ENCODE measurements around the gene PRKAR1A. TPM values are rescaled to one million over a fixed set of nuclear protein-coding genes. Genes with fewer than 3 reads are reported as not detected.
"Not testable (repeated sequence)": the region's sequence is repeated elsewhere in the genome, so short reads cannot be mapped to it uniquely, and the experiment has no call there.

The PRKAR1A gene
- total RNA-seq, 2 donors from 2014 or later, result 245 to 252 TPM

GRCh38 chr17:68580236-68580770, 68.1 kb downstream of the PRKAR1A start:
- no peaks in the 10 kb centered on the region for H3K36me3 Mint-ChIP-seq (ENCODE audit: insufficient read depth in 2 of 2)
- no peak overlapping the region for H3K27ac Mint-ChIP-seq
- H3K27me3 Mint-ChIP-seq (ENCODE audit: low read depth), result no peaks in the 10 kb centered on the region
- H3K9me3 Mint-ChIP-seq, result no peaks in the 10 kb centered on the region
- DNase-seq (no peak), ATAC-seq (replicated peaks in 1 of 2) (no peak)
- H3K4me3 Mint-ChIP-seq, result no peak overlapping the region
- no peaks in the 10 kb centered on the region for H3K4me1 Mint-ChIP-seq (ENCODE audit: low read depth)

GRCh38 chr17:68581863-68582645, 69.8 kb downstream of the PRKAR1A start:
- no peaks in the 10 kb centered on the region for H3K27me3 Mint-ChIP-seq (ENCODE audit: low read depth)
- no peak overlapping the region for H3K27ac Mint-ChIP-seq
- no peak overlapping the region for H3K4me3 Mint-ChIP-seq
- no peaks in the 10 kb centered on the region for H3K36me3 Mint-ChIP-seq (ENCODE audit: insufficient read depth in 2 of 2)
- no peaks in the 10 kb centered on the region for H3K4me1 Mint-ChIP-seq (ENCODE audit: low read depth)
- H3K9me3 Mint-ChIP-seq, result no peaks in the 10 kb centered on the region
- DNase-seq (no peak), ATAC-seq (replicated peaks in 1 of 2) (no peak)

- H3K27me3 Mint-ChIP-seq (ENCODE audit: low read depth); H3K4me3 Mint-ChIP-seq; H3K4me1 Mint-ChIP-seq (ENCODE audit: low read depth); ATAC-seq (replicated peaks in 1 of 2); H3K36me3 Mint-ChIP-seq (ENCODE audit: insufficient read depth in 2 of 2); DNase-seq; H3K9me3 Mint-ChIP-seq; H3K27ac Mint-ChIP-seq: not testable (repeated sequence)
Observed at GRCh38 chr17:68582867-68583266, 70.6 kb downstream of the PRKAR1A start.

- Mint-ChIP-seq H3K36me3 (ENCODE audit: insufficient read depth in 2 of 2) (peaks cover 0 to 2% of the 10 kb centered on the region in 2 donors), H3K9me3 (no peaks in the 10 kb centered on the region), H3K4me3 (no peak overlapping the region), H3K27me3 (ENCODE audit: low read depth) (no peaks in the 10 kb centered on the region), H3K4me1 (ENCODE audit: low read depth) (no peaks in the 10 kb centered on the region), H3K27ac (no peak overlapping the region)
- ATAC-seq (replicated peaks in 1 of 2) (no peak), DNase-seq (no peak)
Observed at GRCh38 chr17:68584581-68585303, 72.5 kb downstream of the PRKAR1A start.

- DNase-seq, result no peak
- no peak overlapping the region for H3K27ac Mint-ChIP-seq
- H3K4me3 Mint-ChIP-seq, result no peak overlapping the region
- H3K9me3 Mint-ChIP-seq, result no peaks in the 10 kb centered on the region
- H3K36me3 Mint-ChIP-seq (ENCODE audit: insufficient read depth in 2 of 2), result peaks cover 0 to 2% of the 10 kb centered on the region in 2 donors
- no peaks in the 10 kb centered on the region for H3K4me1 Mint-ChIP-seq (ENCODE audit: low read depth)
- no peaks in the 10 kb centered on the region for H3K27me3 Mint-ChIP-seq (ENCODE audit: low read depth)
- no peak for ATAC-seq (replicated peaks in 1 of 2)
Observed at GRCh38 chr17:68585643-68586042, 73.4 kb downstream of the PRKAR1A start.

GRCh38 chr17:68587026-68587425, 74.8 kb downstream of the PRKAR1A start:
- Mint-ChIP-seq H3K27me3 (ENCODE audit: low read depth) (peaks cover 8% of the 10 kb centered on the region), H3K9me3 (no peaks in the 10 kb centered on the region), H3K4me1 (ENCODE audit: low read depth) (no peaks in the 10 kb centered on the region), H3K27ac (no peak overlapping the region), H3K4me3 (no peak overlapping the region), H3K36me3 (ENCODE audit: insufficient read depth in 2 of 2) (peaks cover 0 to 2% of the 10 kb centered on the region in 2 donors)
- ATAC-seq (replicated peaks in 1 of 2) (no peak), DNase-seq (no peak)

GRCh38 chr17:68587847-68588246, 75.6 kb downstream of the PRKAR1A start:
- no peak overlapping the region for H3K4me3 Mint-ChIP-seq
- H3K27ac Mint-ChIP-seq, result no peak overlapping the region
- DNase-seq (no peak), ATAC-seq (replicated peaks in 1 of 2) (no peak)
- no peaks in the 10 kb centered on the region for H3K9me3 Mint-ChIP-seq
- peaks cover 16% of the 10 kb centered on the region for H3K27me3 Mint-ChIP-seq (ENCODE audit: low read depth)
- H3K4me1 Mint-ChIP-seq (ENCODE audit: low read depth), result no peaks in the 10 kb centered on the region
- H3K36me3 Mint-ChIP-seq (ENCODE audit: insufficient read depth in 2 of 2), result peaks cover 0 to 2% of the 10 kb centered on the region in 2 donors

- ATAC-seq (replicated peaks in 1 of 2) (no peak), DNase-seq (no peak)
- no peaks in the 10 kb centered on the region for H3K9me3 Mint-ChIP-seq
- H3K27ac Mint-ChIP-seq, result no peak overlapping the region
- H3K36me3 Mint-ChIP-seq (ENCODE audit: insufficient read depth in 2 of 2), result peaks cover 0 to 2% of the 10 kb centered on the region in 2 donors
- no peaks in the 10 kb centered on the region for H3K4me1 Mint-ChIP-seq (ENCODE audit: low read depth)
- no peak overlapping the region for H3K4me3 Mint-ChIP-seq
- H3K27me3 Mint-ChIP-seq (ENCODE audit: low read depth), result peaks cover 21% of the 10 kb centered on the region
Observed at GRCh38 chr17:68588362-68588761, 76.1 kb downstream of the PRKAR1A start.

GRCh38 chr17:68589086-68589485, 76.9 kb downstream of the PRKAR1A start:
- ATAC-seq (replicated peaks in 1 of 2), result no peak
- Mint-ChIP-seq H3K27ac (no peak overlapping the region), H3K4me1 (ENCODE audit: low read depth) (no peaks in the 10 kb centered on the region), H3K36me3 (ENCODE audit: insufficient read depth in 2 of 2) (peaks cover 0 to 2% of the 10 kb centered on the region in 2 donors), H3K4me3 (no peak overlapping the region), H3K9me3 (no peaks in the 10 kb centered on the region), H3K27me3 (ENCODE audit: low read depth) (peaks cover 28% of the 10 kb centered on the region)
- no peak for DNase-seq

GRCh38 chr17:68591583-68591982, 79.4 kb downstream of the PRKAR1A start:
- Mint-ChIP-seq H3K4me1 (ENCODE audit: low read depth) (peaks cover 4% of the 10 kb centered on the region), H3K4me3 (no peak overlapping the region), H3K27ac (no peak overlapping the region), H3K27me3 (ENCODE audit: low read depth) (peaks cover 43% of the 10 kb centered on the region), H3K36me3 (ENCODE audit: insufficient read depth in 2 of 2) (peaks cover 0 to 2% of the 10 kb centered on the region in 2 donors), H3K9me3 (no peaks in the 10 kb centered on the region)
- peak in 1 of 2 donors; percentile 7 for DNase-seq
- no peak for ATAC-seq (replicated peaks in 1 of 2)

- H3K27ac Mint-ChIP-seq, result no peak overlapping the region
- no peak overlapping the region for H3K4me3 Mint-ChIP-seq
- peaks cover 0 to 2% of the 10 kb centered on the region in 2 donors for H3K36me3 Mint-ChIP-seq (ENCODE audit: insufficient read depth in 2 of 2)
- no peak for ATAC-seq (replicated peaks in 1 of 2)
- peaks cover 48% of the 10 kb centered on the region for H3K27me3 Mint-ChIP-seq (ENCODE audit: low read depth)
- H3K9me3 Mint-ChIP-seq, result no peaks in the 10 kb centered on the region
- peaks cover 4% of the 10 kb centered on the region for H3K4me1 Mint-ChIP-seq (ENCODE audit: low read depth)
- no peak for DNase-seq
Observed at GRCh38 chr17:68592009-68592408, 79.8 kb downstream of the PRKAR1A start.

- H3K36me3 Mint-ChIP-seq (ENCODE audit: insufficient read depth in 2 of 2), result no peaks in the 10 kb centered on the region
- no peaks in the 10 kb centered on the region for H3K9me3 Mint-ChIP-seq
- DNase-seq (no peak), ATAC-seq (replicated peaks in 1 of 2) (no peak)
- H3K27ac Mint-ChIP-seq, result no peak overlapping the region
- peaks cover 4% of the 10 kb centered on the region for H3K4me1 Mint-ChIP-seq (ENCODE audit: low read depth)
- H3K27me3 Mint-ChIP-seq (ENCODE audit: low read depth), result peaks cover 57% of the 10 kb centered on the region
- H3K4me3 Mint-ChIP-seq, result no peak overlapping the region
Observed at GRCh38 chr17:68592682-68593641, 80.7 kb downstream of the PRKAR1A start.
